Activated CD4-positive, alpha-beta T cell treated with anti-CD3 and anti-CD28 coated beads for 48 hours (primary cell): Measurements from ENCODE around the gene FBN2.
"Not testable (repeated sequence)": the region's sequence is repeated elsewhere in the genome, so short reads cannot be mapped to it uniquely, and the experiment has no call there.

Experiments used
- DNase-seq: peaks from one replicate; pipeline ENCODE4 v3.0.0-alpha.2; 2020

Gene FBN2

DNA sequence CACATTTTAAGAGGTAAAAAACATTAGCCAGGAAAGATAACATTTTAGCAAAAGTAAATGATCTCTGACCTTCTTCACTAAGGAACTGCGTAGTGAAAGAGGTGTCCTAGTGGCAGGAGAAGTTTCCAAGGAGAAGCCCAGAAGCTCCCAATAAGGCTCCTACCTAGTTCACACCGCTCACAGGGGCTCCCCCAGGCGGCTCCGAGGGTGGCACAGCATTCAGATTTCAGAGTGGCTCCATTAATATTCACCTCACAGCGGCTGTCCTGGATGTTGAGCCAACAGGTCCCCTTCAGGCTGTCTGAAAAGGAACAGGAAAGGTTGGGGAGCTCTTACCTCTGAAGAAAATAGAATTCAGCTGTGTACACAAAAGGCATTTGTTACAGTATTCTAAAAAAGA is 187.3 kb downstream of the FBN2 start:
- no peak for DNase-seq

GRCh38 chr5:128349044-128349858 is 188.8 kb downstream of the FBN2 start:
- no peak for DNase-seq

GRCh38 chr5:128346038-128346437 is 192.0 kb downstream of the FBN2 start:
- DNase-seq: no peak

DNA sequence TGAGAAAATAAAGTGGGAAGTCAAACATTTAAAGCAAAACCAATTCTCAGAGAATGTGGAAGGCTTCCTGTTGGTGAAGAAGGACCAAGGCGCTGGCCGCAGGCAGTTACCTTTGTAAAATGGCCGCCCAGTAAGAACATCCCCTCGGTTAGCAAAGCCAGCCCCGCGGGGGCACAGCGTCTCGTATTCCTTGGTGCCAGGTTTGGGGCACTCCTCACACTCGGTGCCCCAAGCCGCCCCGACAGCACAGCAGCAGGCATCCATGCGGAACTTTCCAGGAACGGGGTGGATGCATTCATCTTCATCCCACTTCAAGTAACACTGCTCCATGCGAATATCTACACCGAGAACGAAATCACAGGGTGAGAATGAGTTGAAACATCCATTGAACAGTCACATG is 192.8 kb downstream of the FBN2 start:
- DNase-seq: no peak

GRCh38 chr5:128343168-128343567 is 194.9 kb downstream of the FBN2 start:
- no peak for DNase-seq

DNA sequence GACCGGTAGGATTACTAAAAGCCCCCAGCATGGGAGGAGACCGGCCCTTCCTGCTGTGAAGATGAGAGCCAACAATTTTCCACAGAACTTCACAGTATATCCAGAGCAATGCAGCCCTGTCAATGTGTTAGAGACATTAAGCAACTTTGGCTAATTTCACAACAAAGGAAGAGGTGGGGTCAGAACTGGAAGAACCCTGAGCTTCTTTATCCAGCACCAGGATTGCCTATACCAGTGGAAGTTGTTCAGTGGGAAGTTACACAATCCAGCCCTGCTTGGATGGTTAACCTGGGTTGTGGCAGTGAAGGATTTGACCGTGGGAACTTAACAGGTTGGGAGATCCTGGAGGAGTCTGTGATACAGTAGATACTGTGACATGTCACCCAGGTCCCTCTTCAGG is 197.0 kb downstream of the FBN2 start:
- no peak for DNase-seq

DNA sequence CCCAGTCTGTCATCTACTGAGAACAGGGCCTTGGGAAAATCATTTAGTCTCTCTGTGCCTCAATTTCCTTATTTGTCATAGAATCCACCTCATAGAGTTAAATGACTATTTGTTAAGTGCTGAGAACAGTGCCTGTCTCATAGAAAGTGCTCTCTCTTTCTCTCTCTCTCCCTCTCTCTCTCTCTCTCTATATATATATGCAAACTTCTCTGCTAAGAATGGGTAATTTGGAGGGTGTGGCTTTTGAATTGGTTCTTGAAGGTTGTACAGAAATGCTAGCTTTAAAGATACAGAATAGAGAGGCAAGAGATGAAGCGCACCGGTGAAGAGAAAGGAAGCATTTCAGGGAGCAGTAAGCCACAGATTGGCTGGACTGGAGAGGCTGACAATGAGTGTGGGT is 197.4 kb downstream of the FBN2 start:
- no peak for DNase-seq

DNA sequence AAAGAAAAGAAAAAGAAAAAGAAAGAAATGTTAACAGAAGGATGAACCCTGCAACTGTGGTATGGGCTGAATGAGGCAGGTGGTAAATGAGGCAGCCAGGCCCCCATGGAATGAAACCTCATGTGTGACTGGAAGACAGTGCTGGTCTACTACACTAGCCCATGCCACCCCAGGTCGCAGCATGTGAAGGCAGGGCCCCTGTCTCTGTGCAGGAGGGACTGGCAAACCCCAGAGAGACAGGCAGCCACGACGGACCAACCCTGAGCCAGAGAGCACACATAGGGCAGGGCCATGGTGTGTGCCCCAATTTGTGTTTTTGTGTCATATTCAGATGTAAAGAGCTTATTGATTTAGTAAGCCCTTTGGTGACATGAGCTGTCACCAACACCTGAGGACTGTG is 198.5 kb downstream of the FBN2 start:
- no peak for DNase-seq

GRCh38 chr5:128338649-128339048 is 199.4 kb downstream of the FBN2 start:
- no peak for DNase-seq

GRCh38 chr5:128335339-128335738 is 202.7 kb downstream of the FBN2 start:
- DNase-seq: no peak

GRCh38 chr5:128334010-128334716 is 203.9 kb downstream of the FBN2 start:
- DNase-seq: peak; percentile 3

DNA sequence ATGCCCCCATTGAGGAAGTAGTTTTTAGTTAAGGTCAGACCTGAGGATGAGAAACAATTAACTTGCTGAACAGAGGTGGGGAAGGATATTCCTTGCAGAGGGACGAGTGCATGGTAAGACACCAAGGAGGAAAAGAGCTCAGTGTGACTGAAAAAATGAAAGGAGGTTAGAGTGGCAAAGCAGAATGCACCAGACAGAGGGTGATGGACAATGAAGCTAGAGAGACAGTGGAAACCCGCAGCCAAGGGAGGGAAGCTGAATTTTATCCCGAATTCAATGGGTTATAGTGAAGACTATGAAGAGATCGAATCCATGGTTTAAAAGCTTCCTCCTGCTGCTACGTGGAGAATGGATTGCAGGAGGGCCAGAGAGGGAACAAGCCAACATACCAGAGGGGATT is 206.8 kb downstream of the FBN2 start:
- no peak for DNase-seq

- no peak for DNase-seq
Observed at GRCh38 chr5:128329386-128329939, 208.6 kb downstream of the FBN2 start.

DNA sequence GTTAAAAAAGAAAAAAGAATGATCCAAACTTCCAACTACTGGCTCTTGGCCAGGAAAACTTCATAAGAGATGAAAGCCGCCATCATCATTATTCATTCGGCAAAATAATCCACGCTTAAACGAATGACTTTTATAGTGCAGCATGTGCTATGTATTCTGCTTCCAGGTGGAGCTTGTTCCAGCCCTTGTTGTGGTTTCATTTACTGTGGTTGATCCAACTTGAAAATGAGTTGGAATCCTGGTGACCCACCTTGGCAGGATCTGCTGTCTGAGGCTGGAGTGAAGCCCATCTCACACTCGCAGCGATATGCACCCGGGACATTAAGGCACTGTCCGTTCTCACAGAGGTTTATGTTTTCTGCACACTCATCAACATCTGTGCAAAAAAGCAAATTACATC is 209.6 kb downstream of the FBN2 start:
- DNase-seq: no peak

GRCh38 chr5:128328007-128328406 is 210.0 kb downstream of the FBN2 start:
- DNase-seq: no peak

- not testable (repeated sequence) for DNase-seq
Observed at GRCh38 chr5:128321418-128321817, 216.6 kb downstream of the FBN2 start.

DNA sequence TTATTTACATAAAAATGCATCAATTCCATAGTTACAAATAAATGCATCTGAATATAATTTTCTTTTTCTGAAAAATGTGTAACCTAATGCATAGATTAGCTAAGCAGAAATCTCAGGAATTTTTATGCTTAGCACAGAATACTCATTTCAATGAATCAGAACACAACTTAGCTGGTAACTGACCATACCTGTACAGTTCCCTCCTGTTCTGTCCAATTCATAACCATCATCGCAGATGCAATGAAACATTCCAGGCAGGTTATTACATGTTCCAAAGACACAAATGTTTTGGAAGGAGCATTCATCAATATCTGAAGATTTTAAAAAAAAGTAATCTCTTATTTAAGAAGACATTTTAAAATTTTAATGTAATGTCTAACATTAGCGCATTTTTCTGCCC is 219.4 kb downstream of the FBN2 start:
- DNase-seq: no peak

DNA sequence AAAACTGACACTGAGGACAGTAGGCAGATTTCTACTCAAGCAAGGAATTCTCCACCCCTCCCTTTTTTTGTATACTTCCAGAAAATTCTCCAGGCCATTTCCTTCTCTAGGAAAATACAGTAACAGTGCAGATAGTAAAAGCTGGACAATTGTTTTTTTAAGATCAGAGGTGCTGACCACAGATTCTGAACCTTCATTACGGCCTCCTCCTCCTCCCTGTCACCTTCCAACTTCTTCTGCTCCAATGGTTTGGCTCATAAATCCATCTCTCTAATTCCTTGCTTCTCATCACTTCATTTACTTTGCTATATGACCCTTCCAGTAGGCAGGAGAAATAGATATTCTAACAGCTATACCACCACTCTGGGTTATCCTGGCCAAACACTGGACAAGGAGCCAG is 220.6 kb downstream of the FBN2 start:
- DNase-seq: no peak

DNA sequence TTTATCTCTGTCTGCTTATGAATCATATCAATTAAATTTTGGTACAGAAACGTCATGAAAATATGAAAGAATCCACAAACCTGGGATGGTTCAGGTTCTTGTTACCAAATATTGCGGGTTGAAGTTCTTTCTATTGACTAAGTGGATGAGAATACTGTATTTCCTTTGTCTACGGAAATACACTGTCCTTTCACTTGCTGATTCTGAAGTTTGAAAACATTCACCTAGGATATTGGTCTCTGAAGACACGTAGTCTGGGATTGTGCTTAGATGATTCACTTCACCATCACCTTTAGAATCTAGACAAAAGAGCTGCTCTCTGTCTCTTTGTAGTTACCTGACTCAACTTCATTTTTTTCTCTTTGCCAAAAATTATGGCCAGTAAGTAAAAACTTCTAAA is 222.4 kb downstream of the FBN2 start:
- no peak for DNase-seq

DNA sequence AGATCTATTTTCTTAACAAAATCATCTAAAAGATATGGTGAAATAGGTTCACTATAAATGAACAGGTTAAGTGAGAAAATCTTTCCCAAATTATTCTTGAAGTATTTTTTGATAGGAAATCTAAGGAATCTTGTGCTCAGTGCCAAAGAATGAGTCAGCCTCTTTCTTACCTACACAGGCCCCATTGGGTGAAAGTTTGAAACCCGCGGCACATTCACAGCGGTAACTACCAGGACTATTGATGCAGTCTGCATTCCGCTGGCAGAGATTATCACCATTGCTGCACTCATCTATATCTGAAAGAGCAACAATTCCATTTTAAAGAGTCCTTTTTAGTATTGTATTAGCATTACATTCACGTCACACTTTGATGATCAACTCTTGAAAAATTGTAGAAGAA is 232.7 kb downstream of the FBN2 start:
- no peak for DNase-seq

DNA sequence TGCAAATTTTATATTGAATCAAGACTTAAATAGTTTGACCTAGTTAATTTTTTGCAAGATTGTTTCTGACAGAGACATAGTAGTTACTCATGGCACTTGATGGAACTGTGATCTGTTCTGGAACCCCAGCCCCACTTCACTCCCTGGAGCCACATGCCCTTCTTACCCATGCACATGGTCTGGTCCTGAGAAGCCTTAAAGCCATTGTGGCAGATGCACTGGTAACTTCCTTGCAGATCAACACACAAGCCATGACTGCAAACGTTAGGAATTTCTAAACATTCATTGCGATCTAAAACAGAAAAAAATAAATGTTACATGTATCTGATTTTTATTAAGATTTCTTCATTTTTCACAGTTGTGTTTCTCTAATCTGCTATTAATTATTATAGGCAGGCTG is 233.3 kb downstream of the FBN2 start:
- DNase-seq: no peak

GRCh38 chr5:128304088-128304487 is 234.0 kb downstream of the FBN2 start:
- DNase-seq: no peak

DNA sequence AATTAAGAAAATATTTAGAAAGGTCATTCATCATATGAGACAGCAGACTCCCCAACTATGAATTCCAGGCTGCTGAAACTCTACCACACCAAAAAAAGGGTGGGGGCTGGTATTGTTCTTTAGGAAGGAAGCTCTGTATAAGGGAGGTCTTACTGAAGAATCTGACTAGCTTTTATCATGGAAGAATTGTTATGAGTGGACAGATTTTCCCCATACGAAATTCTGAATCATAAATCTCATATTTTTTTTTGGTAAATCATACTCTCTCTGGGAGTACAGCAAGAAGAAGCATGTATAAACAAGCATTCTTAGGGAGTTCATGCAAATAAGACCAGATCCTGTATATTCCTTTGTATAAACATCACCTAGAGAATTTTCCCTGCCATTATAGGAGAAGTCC is 234.5 kb downstream of the FBN2 start:
- no peak for DNase-seq

- no peak for DNase-seq
Observed at GRCh38 chr5:128300181-128300580, 237.9 kb downstream of the FBN2 start.
